ENCODE data around the gene TESMIN. TPM values are rescaled to one million over a fixed set of nuclear protein-coding genes. Genes with fewer than 3 reads are reported as not detected.

Gene TESMIN
- total RNA-seq, 2 experiments from 2014 or later, result 7.8 to 8.1 TPM

GRCh38 chr11:68753300-68753699 is 2.0 kb upstream of the TESMIN start:
- H3K4me3 Mint-ChIP-seq, result no peak overlapping the region
- no peak for DNase-seq
- H3K4me1 Mint-ChIP-seq, result peaks cover 16% of the 10 kb centered on the region
- H3K9me3 Mint-ChIP-seq, result no peaks in the 10 kb centered on the region
- peaks cover 29% of the 10 kb centered on the region for H3K36me3 Mint-ChIP-seq (ENCODE audit: low read depth)
- ChIA-PET CTCF (interaction anchor here (1.0 to 2.2 kb wide), 2 partner anchors 15 to 90 kb away, joined by 3 to 6 read pairs; no protein-coding TSS in a partner anchor), POLR2A (no interaction called here)
- peaks cover 2% of the 10 kb centered on the region for H3K27me3 Mint-ChIP-seq
- H3K27ac Mint-ChIP-seq, result no peak overlapping the region

GRCh38 chr11:68751004-68751325 is 355 bp downstream of the TESMIN start:
- H3K27me3 Mint-ChIP-seq, result peaks cover 2% of the 10 kb centered on the region
- peaks cover 16% of the 10 kb centered on the region for H3K4me1 Mint-ChIP-seq
- H3K9me3 Mint-ChIP-seq, result no peaks in the 10 kb centered on the region
- DNase-seq, result no peak
- H3K27ac Mint-ChIP-seq, result no peak overlapping the region
- ChIA-PET POLR2A (no interaction called here), CTCF (no interaction called here)
- H3K4me3 Mint-ChIP-seq, result no peak overlapping the region
- peaks cover 15% of the 10 kb centered on the region for H3K36me3 Mint-ChIP-seq (ENCODE audit: low read depth)

- H3K36me3 Mint-ChIP-seq (ENCODE audit: low read depth), result peaks cover 15% of the 10 kb centered on the region
- ChIA-PET CTCF (interaction anchor here (0.5 to 0.7 kb wide), 2 partner anchors 92 to 200 kb away, joined by 3 to 4 read pairs; no protein-coding TSS in a partner anchor), POLR2A (no interaction called here)
- DNase-seq, result no peak
- no peak overlapping the region for H3K27ac Mint-ChIP-seq
- H3K27me3 Mint-ChIP-seq, result peaks cover 2% of the 10 kb centered on the region
- peak overlapping the region; percentile 55 for H3K4me3 Mint-ChIP-seq
- H3K4me1 Mint-ChIP-seq, result peaks cover 16% of the 10 kb centered on the region
- no peaks in the 10 kb centered on the region for H3K9me3 Mint-ChIP-seq
Measured at GRCh38 chr11:68750195-68751003, 921 bp downstream of the TESMIN start.

- Mint-ChIP-seq H3K4me1 (peaks cover 16% of the 10 kb centered on the region), H3K4me3 (peak overlapping the region; percentile 55), H3K9me3 (no peaks in the 10 kb centered on the region), H3K27ac (peak overlapping the region; percentile 77), H3K36me3 (ENCODE audit: low read depth) (peaks cover 10% of the 10 kb centered on the region), H3K27me3 (peaks cover 2% of the 10 kb centered on the region)
- POLR2A ChIA-PET, result no interaction called here
- CTCF ChIA-PET, result interaction anchor here (0.5 to 0.7 kb wide), 2 partner anchors 93 to 201 kb away, joined by 3 to 4 read pairs; no protein-coding TSS in a partner anchor
- DNase-seq, result no peak
Measured at GRCh38 chr11:68749229-68750123, 1.8 kb downstream of the TESMIN start.

GRCh38 chr11:68748061-68748460 is 3.3 kb downstream of the TESMIN start:
- POLR2A ChIA-PET, result no interaction called here
- no peak for DNase-seq
- no peaks in the 10 kb centered on the region for H3K9me3 Mint-ChIP-seq
- no peak overlapping the region for H3K4me3 Mint-ChIP-seq
- no peak overlapping the region for H3K27ac Mint-ChIP-seq
- CTCF ChIA-PET, result no interaction called here
- peaks cover 16% of the 10 kb centered on the region for H3K4me1 Mint-ChIP-seq
- peaks cover 2% of the 10 kb centered on the region for H3K27me3 Mint-ChIP-seq
- H3K36me3 Mint-ChIP-seq (ENCODE audit: low read depth), result peaks cover 4% of the 10 kb centered on the region

GRCh38 chr11:68743539-68743938 is 7.8 kb downstream of the TESMIN start:
- Mint-ChIP-seq H3K36me3 (ENCODE audit: low read depth) (peaks cover 1% of the 10 kb centered on the region), H3K9me3 (no peaks in the 10 kb centered on the region), H3K4me1 (no peaks in the 10 kb centered on the region), H3K27me3 (no peaks in the 10 kb centered on the region), H3K4me3 (no peak overlapping the region), H3K27ac (no peak overlapping the region)
- POLR2A ChIA-PET, result no interaction called here
- DNase-seq, result no peak
- CTCF ChIA-PET, result no interaction called here

- ChIA-PET POLR2A (no interaction called here), CTCF (interaction anchor here (1.1 kb wide), 1 partner anchor 10 kb away, joined by 3 read pairs; no protein-coding TSS in a partner anchor)
- Mint-ChIP-seq H3K36me3 (ENCODE audit: low read depth) (no peaks in the 10 kb centered on the region), H3K27me3 (no peaks in the 10 kb centered on the region), H3K9me3 (no peaks in the 10 kb centered on the region), H3K27ac (no peak overlapping the region), H3K4me3 (no peak overlapping the region), H3K4me1 (no peaks in the 10 kb centered on the region)
- DNase-seq, result no peak
Measured at GRCh38 chr11:68741463-68741862, 9.9 kb downstream of the TESMIN start.

- ChIA-PET POLR2A (no interaction called here), CTCF (no interaction called here)
- H3K4me3 Mint-ChIP-seq, result no peak overlapping the region
Measured at GRCh38 chr11:68735646-68736045, 15.7 kb downstream of the TESMIN start.

GRCh38 chr11:68735125-68735524 is 16.2 kb downstream of the TESMIN start:
- ChIA-PET POLR2A (no interaction called here), CTCF (no interaction called here)
- no peak overlapping the region for H3K27ac Mint-ChIP-seq

More at GRCh38 chr11:68735646-68736045, 15.7 kb downstream of the TESMIN start:
- Mint-ChIP-seq H3K36me3 (ENCODE audit: low read depth) (no peaks in the 10 kb centered on the region), H3K4me1 (no peaks in the 10 kb centered on the region), H3K27me3 (no peaks in the 10 kb centered on the region), H3K9me3 (no peaks in the 10 kb centered on the region), H3K27ac (no peak overlapping the region)
- no peak for DNase-seq

GRCh38 chr11:68734111-68734510 is 17.2 kb downstream of the TESMIN start:
- no peaks in the 10 kb centered on the region for H3K27me3 Mint-ChIP-seq
- no peaks in the 10 kb centered on the region for H3K36me3 Mint-ChIP-seq (ENCODE audit: low read depth)
- no peak overlapping the region for H3K4me3 Mint-ChIP-seq
- DNase-seq, result no peak
- H3K27ac Mint-ChIP-seq, result no peak overlapping the region
- ChIA-PET CTCF (interaction anchor here (0.5 to 1.3 kb wide), 3 partner anchors 11 to 1658 kb away, joined by 3 to 5 read pairs (median 3); no protein-coding TSS in a partner anchor), POLR2A (no interaction called here)
- no peaks in the 10 kb centered on the region for H3K4me1 Mint-ChIP-seq
- no peaks in the 10 kb centered on the region for H3K9me3 Mint-ChIP-seq

More at GRCh38 chr11:68735125-68735524, 16.2 kb downstream of the TESMIN start:
- Mint-ChIP-seq H3K27me3 (no peaks in the 10 kb centered on the region), H3K4me3 (no peak overlapping the region), H3K9me3 (no peaks in the 10 kb centered on the region), H3K36me3 (ENCODE audit: low read depth) (no peaks in the 10 kb centered on the region), H3K4me1 (no peaks in the 10 kb centered on the region)
- no peak for DNase-seq

- Mint-ChIP-seq H3K27me3 (no peaks in the 10 kb centered on the region), H3K4me3 (no peak overlapping the region), H3K36me3 (ENCODE audit: low read depth) (no peaks in the 10 kb centered on the region), H3K4me1 (no peaks in the 10 kb centered on the region), H3K27ac (no peak overlapping the region), H3K9me3 (no peaks in the 10 kb centered on the region)
- no peak for DNase-seq
- POLR2A ChIA-PET, result no interaction called here
- CTCF ChIA-PET, result interaction anchor here (0.9 kb wide), 1 partner anchor 19 kb away, joined by 3 read pairs; no protein-coding TSS in a partner anchor
Measured at GRCh38 chr11:68727783-68728182, 23.5 kb downstream of the TESMIN start.

GRCh38 chr11:68724293-68724692 is 27.0 kb downstream of the TESMIN start:
- H3K4me3 Mint-ChIP-seq, result no peak overlapping the region
- POLR2A ChIA-PET, result no interaction called here
- no peak overlapping the region for H3K27ac Mint-ChIP-seq

GRCh38 chr11:68722143-68722542 is 29.2 kb downstream of the TESMIN start:
- H3K27ac Mint-ChIP-seq, result no peak overlapping the region
- peaks cover 7% of the 10 kb centered on the region for H3K9me3 Mint-ChIP-seq
- H3K36me3 Mint-ChIP-seq (ENCODE audit: low read depth), result no peaks in the 10 kb centered on the region
- no peaks in the 10 kb centered on the region for H3K4me1 Mint-ChIP-seq
- H3K27me3 Mint-ChIP-seq, result peaks cover 15% of the 10 kb centered on the region
- no peak for DNase-seq
- no peak overlapping the region for H3K4me3 Mint-ChIP-seq
- ChIA-PET CTCF (interaction anchor here (0.7 kb wide), 1 partner anchor 1115 kb away, joined by 4 read pairs; no protein-coding TSS in a partner anchor), POLR2A (interaction anchor here (0.6 kb wide), 1 partner anchor 117 kb away, joined by 3 read pairs; no protein-coding TSS in a partner anchor)

More at GRCh38 chr11:68724293-68724692, 27.0 kb downstream of the TESMIN start:
- H3K36me3 Mint-ChIP-seq (ENCODE audit: low read depth), result no peaks in the 10 kb centered on the region
- no peaks in the 10 kb centered on the region for H3K4me1 Mint-ChIP-seq
- DNase-seq, result no peak
- peaks cover 4% of the 10 kb centered on the region for H3K9me3 Mint-ChIP-seq
- H3K27me3 Mint-ChIP-seq, result peaks cover 11% of the 10 kb centered on the region
- CTCF ChIA-PET, result no interaction called here

Measured in activated CD4-positive, alpha-beta T cell treated with anti-CD3 and anti-CD28 coated beads, Interleukin-2, amount 10 ng/mL, durations not matched to agents 7 days and 5 days (primary cell).